NCI-H2029 (cell line): ENCODE measurements around the gene ZNF597.

ENCODE experiments used
- DNase-seq: peaks from one replicate; lab custom pipeline; 2025; lab: John Stamatoyannopoulos, UW

ZNF597 gene

GRCh38 chr16:3454631-3455147, 11.4 kb upstream of the ZNF597 start:
- DNase-seq, result no peak

- no peak for DNase-seq
Observed at GRCh38 chr16:3454093-3454492, 10.8 kb upstream of the ZNF597 start.

- DNase-seq, result peak; percentile 17
Observed at GRCh38 chr16:3444032-3444388, 706 bp upstream of the ZNF597 start.

GRCh38 chr16:3439637-3440036, 3.7 kb downstream of the ZNF597 start:
- DNase-seq, result no peak

- no peak for DNase-seq
Observed at GRCh38 chr16:3434373-3434772, 8.9 kb downstream of the ZNF597 start.

GRCh38 chr16:3431779-3432219, 11.5 kb downstream of the ZNF597 start:
- no peak for DNase-seq

- no peak for DNase-seq
Observed at GRCh38 chr16:3413730-3414379, 29.4 kb downstream of the ZNF597 start.

GRCh38 chr16:3408561-3409197, 34.6 kb downstream of the ZNF597 start:
- DNase-seq, result no peak

GRCh38 chr16:3401719-3402397, 41.4 kb downstream of the ZNF597 start:
- no peak for DNase-seq

- peak; percentile 95 for DNase-seq
Observed at GRCh38 chr16:3400779-3401688, 42.3 kb downstream of the ZNF597 start, which contains the start of the genes ZNF174 and ZSCAN32. Gene ZNF174, plus strand, starts transcription at chr16:3401215. Its CDS starts 790 bp downstream, at chr16:3402005. Gene ZSCAN32, minus strand, starts transcription at chr16:3401004. Its CDS starts 3,447 bp downstream, at chr16:3397557.

GRCh38 chr16:3400446-3400778, 42.9 kb downstream of the ZNF597 start:
- DNase-seq, result no peak

GRCh38 chr16:3389663-3390338, 53.5 kb downstream of the ZNF597 start:
- DNase-seq, result no peak

GRCh38 chr16:3388325-3388724, 55.0 kb downstream of the ZNF597 start:
- no peak for DNase-seq

GRCh38 chr16:3383045-3383448, 60.3 kb downstream of the ZNF597 start:
- no peak for DNase-seq
